ENCODE data around the gene P2RY2. TPM values are rescaled to one million over a fixed set of nuclear protein-coding genes. Genes with fewer than 3 reads are reported as not detected.

Gene P2RY2
- total RNA-seq, 1 donor from 2014 or later = 4.2 TPM

GRCh38 chr11:73198677-73199076 is 19.4 kb upstream of the P2RY2 start:
- Histone ChIP-seq H3K27me3 (ENCODE audit: control insufficient read depth, insufficient read depth, low read length) (no peaks in the 10 kb centered on the region), H3K4me3 (ENCODE audit: low read depth, low read length) (no peak overlapping the region), H3K36me3 (ENCODE audit: control insufficient read depth, insufficient read depth, low read length) (no peaks in the 10 kb centered on the region)
- DNase-seq (ENCODE audit: low read depth) = no peak
- TF ChIP-seq CTCF (IDR thresholded peaks at IDR 0.05; ENCODE audit: insufficient read depth, low read length, poor library complexity, severe bottlenecking) = no peak

DNA sequence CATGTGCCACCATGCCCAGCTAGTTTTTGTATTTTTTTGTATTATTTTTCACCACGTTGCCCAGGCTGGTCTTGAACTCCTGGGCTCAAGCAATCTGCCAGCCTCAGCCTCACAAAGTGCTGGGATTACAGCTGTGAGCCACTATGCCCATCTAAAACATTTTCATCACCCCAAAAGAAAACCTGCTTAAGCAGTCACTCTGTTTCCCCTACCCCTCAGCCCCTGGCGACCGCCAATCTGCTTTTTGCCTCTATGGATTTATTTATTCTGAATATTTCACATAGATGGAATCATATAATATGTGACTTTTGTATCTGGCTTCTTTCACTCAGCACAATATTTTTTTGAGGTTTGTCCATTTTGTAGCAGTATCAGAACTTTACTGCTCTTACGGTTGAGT is 18.6 kb upstream of the P2RY2 start:
- no peak for DNase-seq (ENCODE audit: low read depth)
- H3K27me3 ChIP-seq (ENCODE audit: control insufficient read depth, insufficient read depth, low read length) = no peaks in the 10 kb centered on the region
- no peak for TF ChIP-seq CTCF (IDR thresholded peaks at IDR 0.05; ENCODE audit: insufficient read depth, low read length, poor library complexity, severe bottlenecking)
- H3K4me3 ChIP-seq (ENCODE audit: low read depth, low read length) = no peak overlapping the region
- H3K36me3 ChIP-seq (ENCODE audit: control insufficient read depth, insufficient read depth, low read length) = no peaks in the 10 kb centered on the region

DNA sequence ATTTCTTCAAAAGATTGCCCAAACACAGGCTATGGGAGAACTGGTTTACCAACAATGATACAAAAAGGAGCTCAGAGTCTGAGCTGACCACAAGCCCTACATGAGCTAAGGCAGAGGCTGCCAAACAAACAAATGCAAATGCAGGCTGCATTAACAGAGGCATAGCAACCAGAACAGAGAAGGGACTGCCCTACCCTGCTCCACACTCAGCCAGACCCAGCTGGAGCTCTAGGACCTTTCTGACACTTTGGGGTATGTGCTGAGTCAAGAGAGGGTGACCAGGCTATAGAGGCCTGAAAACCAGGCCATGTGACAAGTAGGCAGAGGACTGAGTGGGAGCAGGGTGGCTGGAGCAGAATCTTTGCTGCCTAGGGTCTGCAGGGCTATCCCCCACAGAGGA is 17.8 kb upstream of the P2RY2 start:
- no peaks in the 10 kb centered on the region for H3K36me3 ChIP-seq (ENCODE audit: control insufficient read depth, insufficient read depth, low read length)
- H3K27me3 ChIP-seq (ENCODE audit: control insufficient read depth, insufficient read depth, low read length) = no peaks in the 10 kb centered on the region
- DNase-seq (ENCODE audit: low read depth) = no peak
- no peak for TF ChIP-seq CTCF (IDR thresholded peaks at IDR 0.05; ENCODE audit: insufficient read depth, low read length, poor library complexity, severe bottlenecking)
- H3K4me3 ChIP-seq (ENCODE audit: low read depth, low read length) = no peak overlapping the region

- TF ChIP-seq CTCF (IDR thresholded peaks at IDR 0.05; ENCODE audit: insufficient read depth, low read length, poor library complexity, severe bottlenecking) = no peak
- H3K27me3 ChIP-seq (ENCODE audit: control insufficient read depth, insufficient read depth, low read length) = no peaks in the 10 kb centered on the region
- H3K36me3 ChIP-seq (ENCODE audit: control insufficient read depth, insufficient read depth, low read length) = no peaks in the 10 kb centered on the region
- H3K4me3 ChIP-seq (ENCODE audit: low read depth, low read length) = no peak overlapping the region
- no peak for DNase-seq (ENCODE audit: low read depth)
These were observed 16.8 kb upstream of the P2RY2 start for GRCh38 chr11:73201249-73201648.

DNA sequence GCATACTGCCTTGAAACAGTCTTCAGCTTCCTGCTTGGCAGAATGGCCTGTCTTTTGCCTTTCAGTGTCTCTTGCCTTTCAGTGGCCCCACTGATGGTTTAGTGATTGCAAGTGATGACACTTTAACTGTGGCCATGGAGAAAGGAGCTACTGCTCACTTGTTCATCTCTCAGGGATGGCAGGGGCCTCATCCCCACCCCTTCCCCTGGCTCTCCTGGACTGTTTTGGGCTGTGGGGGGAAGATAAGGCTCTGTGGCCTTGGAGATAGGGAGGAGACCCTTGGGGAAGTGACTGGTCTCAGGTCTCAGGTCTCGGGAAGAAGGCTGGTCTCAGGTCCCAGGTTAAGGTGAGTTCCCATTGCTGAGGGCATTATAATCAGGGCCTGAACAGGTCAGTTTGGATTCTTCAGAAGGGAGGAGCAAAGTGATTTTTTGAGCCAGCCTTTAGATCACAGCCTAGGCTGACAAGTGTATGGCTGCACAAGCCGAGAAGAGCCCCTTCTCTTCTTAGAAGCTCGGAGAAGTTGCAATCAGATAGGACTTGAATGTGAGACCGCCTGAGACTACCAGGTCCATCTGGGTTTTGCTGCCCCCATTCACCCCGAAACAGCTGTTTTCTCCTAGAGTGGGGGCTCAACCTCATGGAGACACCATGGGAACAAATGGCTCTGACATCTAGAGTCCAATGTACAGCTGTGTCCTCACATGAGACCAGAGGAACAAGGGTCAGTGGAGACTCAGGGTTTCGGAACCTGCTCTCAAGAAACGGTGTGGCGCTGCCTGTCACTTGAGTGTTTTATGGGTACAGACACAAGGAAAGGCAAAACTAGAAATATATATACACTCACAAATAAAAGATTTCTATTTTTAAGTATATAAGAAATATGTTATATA is 15.9 kb upstream of the P2RY2 start:
- H3K36me3 ChIP-seq (ENCODE audit: control insufficient read depth, insufficient read depth, low read length) = no peaks in the 10 kb centered on the region

More for the DNA sequence above, 15.9 kb upstream of the P2RY2 start:
- no peak for DNase-seq (ENCODE audit: low read depth)
- H3K27me3 ChIP-seq (ENCODE audit: control insufficient read depth, insufficient read depth, low read length) = no peaks in the 10 kb centered on the region
- no peak for TF ChIP-seq CTCF (IDR thresholded peaks at IDR 0.05; ENCODE audit: insufficient read depth, low read length, poor library complexity, severe bottlenecking)
- H3K4me3 ChIP-seq (ENCODE audit: low read depth, low read length) = no peak overlapping the region

Measured in kidney epithelial cell (primary cell).